HepG2 (cell line): Measurements from ENCODE around the gene ADIRF. TPM values are rescaled to one million over a fixed set of nuclear protein-coding genes. Genes with fewer than 3 reads are reported as not detected.

Experiments used
- ATAC-seq: fragments of 200-7000 bp; cut with Tn5 transposase; 3 replicates; pipeline ENCODE4 v1.9.1; 2020; ENCODE audit warnings: mild to moderate bottlenecking, moderate library complexity
- BruUV-seq: library from RNA; stranded (reverse); fragments of 400-500 nt; replicated peaks from 2 replicates; lab custom pipeline; 2021; lab: Mats Ljungman, UMichigan
- CTCF ChIA-PET: fragments of 300-600 bp; formaldehyde crosslinking; extraction: SDS; loops from one replicate; lab custom pipeline; 2021; ENCODE audit warnings: low total read pairs, inconsistent platforms, low intra/inter-chr PET ratio; lab: Yijun Ruan, JAX
- POLR2A ChIA-PET: fragments of 350-600 bp; sonication (Branson Sonifier 250); formaldehyde crosslinking; loops from one replicate; lab custom pipeline; 2020; ENCODE audit warnings: antibody characterized with exemption, inconsistent platforms; lab: Yijun Ruan, JAX
- DNase-seq: peaks from one replicate; pipeline ENCODE4 v3.0.0-alpha.2; 2015; ENCODE audit warnings: low spot score
- FAIRE-seq: peaks from 3 replicates; lab custom pipeline; 2011; peaks lifted over from hg19 to GRCh38; lab: Jason Lieb, UNC
- H2AFZ ChIP-seq: one replicate; pipeline ENCODE4 v1.6.1; 2011; ENCODE audit warnings: low read length, inconsistent platforms
- H3K27ac ChIP-seq: fragments of 300-600 bp; 3 replicates; pipeline ENCODE4 v1.8.0; 2011; ENCODE audit warnings: mixed run types, mild to moderate bottlenecking, mixed read lengths, low read length, inconsistent platforms; ENCODE audit not compliant: insufficient read depth; ENCODE audit errors: extremely low read length
- H3K27me3 ChIP-seq, 2 experiments: fragments of 200-600 bp in 1 of 2; 2 replicates in 1 of 2; 3 replicates in 1 of 2; pipeline versions ENCODE4 v1.6.0 to v1.8.0; 2011; ENCODE audit warnings: low read length in 2 of 2, mild to moderate bottlenecking in 2 of 2, moderate library complexity in 2 of 2, inconsistent platforms in 1 of 2; ENCODE audit not compliant: insufficient read depth in 2 of 2, control insufficient read depth in 1 of 2
- H3K36me3 ChIP-seq, 2 experiments: fragments of 200-600 bp in 1 of 2; replicated peaks in 1 of 2; 2 replicates in 1 of 2; 3 replicates in 1 of 2; pipeline versions ENCODE4 v1.5.1 to v1.8.0; 2011; ENCODE audit warnings: low read length in 2 of 2, inconsistent platforms in 1 of 2; ENCODE audit not compliant: insufficient read depth in 2 of 2, control insufficient read depth in 1 of 2
- H3K4me1 ChIP-seq: 2 replicates; pipeline ENCODE4 v1.5.1; 2012; ENCODE audit warnings: low read length, inconsistent platforms; ENCODE audit not compliant: insufficient read depth
- H3K4me2 ChIP-seq: 2 replicates; pipeline ENCODE4 v1.6.0; 2011; ENCODE audit warnings: low read depth, low read length, inconsistent platforms
- H3K4me3 ChIP-seq, 3 experiments: fragments of 200-600 bp in 1 of 3; sonication (generic), shearing (Covaris generic) in 1 of 3; replicated peaks in 1 of 3; 2 replicates each; pipeline ENCODE4 v1.5.1; 2011 to 2016; ENCODE audit warnings: low read length in 3 of 3, inconsistent platforms in 2 of 3, low read depth in 2 of 3, mild to moderate bottlenecking in 2 of 3, control low read depth in 1 of 3, mixed read lengths in 1 of 3; ENCODE audit not compliant: insufficient read depth in 1 of 3
- H3K79me2 ChIP-seq: one replicate; pipeline ENCODE4 v1.6.1; 2011; ENCODE audit warnings: low read length, inconsistent platforms; ENCODE audit not compliant: insufficient read depth
- H3K9ac ChIP-seq: 2 replicates; pipeline ENCODE4 v1.6.0; 2011; ENCODE audit warnings: mild to moderate bottlenecking, low read depth, low read length, inconsistent platforms; ENCODE audit not compliant: insufficient read depth
- H3K9me3 ChIP-seq: 2 replicates; pipeline ENCODE4 v1.5.1; 2012; ENCODE audit warnings: mild to moderate bottlenecking, low read length
- H4K20me1 ChIP-seq: 2 replicates; pipeline ENCODE4 v1.6.0; 2011; ENCODE audit warnings: inconsistent platforms, mild to moderate bottlenecking, low read length, moderate library complexity; ENCODE audit not compliant: insufficient read depth
- ETV5 ChIP-seq: IDR thresholded peaks from 2 replicates; pipeline ENCODE4 v1.6.1; 2018; ENCODE audit warnings: missing biosample characterization, missing genetic modification reagents, inconsistent platforms, borderline replicate concordance
- GABPB1 ChIP-seq: IDR thresholded peaks from 2 replicates; pipeline ENCODE4 v1.6.1; 2016; ENCODE audit warnings: mild to moderate bottlenecking, missing genetic modification reagents, moderate library complexity, missing compliant biosample characterization
- IKZF1 ChIP-seq: fragments of 450-650 bp; IDR thresholded peaks from 2 replicates; pipeline ENCODE4 v1.7.1; 2016
- IRF2 ChIP-seq: IDR thresholded peaks from 2 replicates; pipeline ENCODE4 v1.6.1; 2018; ENCODE audit warnings: missing genetic modification reagents, missing compliant biosample characterization
- KAT7 ChIP-seq: IDR thresholded peaks from 2 replicates; pipeline ENCODE4 v1.6.1; 2018; ENCODE audit warnings: borderline replicate concordance, missing compliant biosample characterization
- NCOA5 ChIP-seq: sonication (generic); formaldehyde crosslinking; IDR thresholded peaks from 2 replicates; pipeline ENCODE4 v1.4.0; 2020; ENCODE audit warnings: missing genetic modification reagents
- NFRKB ChIP-seq: fragments of 450-650 bp; IDR thresholded peaks from 2 replicates; pipeline ENCODE4 v1.6.1; 2017
- RARA ChIP-seq: IDR thresholded peaks from 2 replicates; pipeline ENCODE4 v1.6.1; 2016; ENCODE audit warnings: missing genetic modification reagents, missing compliant biosample characterization
- SIX1 ChIP-seq: sonication (generic); formaldehyde crosslinking; IDR thresholded peaks from 2 replicates; pipeline ENCODE4 v1.4.0; 2020; ENCODE audit warnings: missing genetic modification reagents, borderline replicate concordance
- SNAPC2 ChIP-seq: sonication (generic); formaldehyde crosslinking; IDR thresholded peaks from 2 replicates; pipeline ENCODE4 v1.8.1; 2022; ENCODE audit warnings: mild to moderate bottlenecking, missing genetic modification reagents
- WGBS: methylation state at CpG from one replicate; pipeline ENCODE4 v1.1.6; 2017; ENCODE audit warnings: low lambda C conversion rate; 5-methylcytosine and 5-hydroxymethylcytosine counted together
- in situ Hi-C: cut with HindIII; loops from 2 replicates; pipeline ENCODE4 v1.10.0; 2017; ENCODE audit warnings: low pct_unique_long_range_greater_than_20kb; ENCODE audit not compliant: extremely low pct_ligation_motif_present
- intact Hi-C: fragments of 100-400 bp; cut with micrococcal nuclease; formaldehyde crosslinking; loops from one replicate; pipeline ENCODE4 v1.10.0; 2022; ENCODE audit not compliant: unreplicated experiment
- polyA plus RNA-seq, 8 experiments: library from polyadenylated mRNA; depleted of rRNA in 3 of 8; stranded (reverse) in 7 of 8; unstranded in 1 of 8; fragments of >200 nt; fragmentation: Illumina TruSeq in 4 of 8; extraction: Trizol in 4 of 8; gene quantifications; 2 replicates each; pipeline versions ENCODE4 v1.2.1 to v1.2.3, GENCODE V29; 2011 to 2016; ENCODE audit warnings: low read depth in 4 of 8, missing spikeins in 1 of 8, mixed read lengths in 1 of 8; ENCODE audit not compliant: insufficient read depth in 1 of 8
- total RNA-seq, 5 experiments: library from RNA; depleted of rRNA; stranded (reverse); fragments of >200 nt; fragmentation: Illumina TruSeq; extraction: Trizol; gene quantifications; 2 replicates each; pipeline ENCODE4 v1.2.3, GENCODE V29; 2016; ENCODE audit warnings: low read depth in 1 of 5
- TF ChIP-seq, protein P1 (sequence below): sonication (generic); formaldehyde crosslinking; conservative IDR thresholded peaks from 2 replicates; pipeline ENCODE4 v1.5.0; 2020; ENCODE audit warnings: missing genetic modification reagents
- TF ChIP-seq, protein P2 (sequence below): sonication (generic); formaldehyde crosslinking; IDR thresholded peaks from 2 replicates; pipeline ENCODE4 v1.8.0; 2022; ENCODE audit warnings: missing genetic modification reagents, mild to moderate bottlenecking, borderline replicate concordance
- TF ChIP-seq, protein P3 (sequence below): sonication (generic); IDR thresholded peaks from 2 replicates; pipeline ENCODE4 v1.6.1; 2016; ENCODE audit warnings: low read depth, borderline replicate concordance

Gene ADIRF
- total and polyA plus RNA-seq, 2 of the 13 experiments (the other 11 are each of a cell fraction or from before 2014, with no cell fraction given): 0.13 to 0.40 TPM

DNA sequence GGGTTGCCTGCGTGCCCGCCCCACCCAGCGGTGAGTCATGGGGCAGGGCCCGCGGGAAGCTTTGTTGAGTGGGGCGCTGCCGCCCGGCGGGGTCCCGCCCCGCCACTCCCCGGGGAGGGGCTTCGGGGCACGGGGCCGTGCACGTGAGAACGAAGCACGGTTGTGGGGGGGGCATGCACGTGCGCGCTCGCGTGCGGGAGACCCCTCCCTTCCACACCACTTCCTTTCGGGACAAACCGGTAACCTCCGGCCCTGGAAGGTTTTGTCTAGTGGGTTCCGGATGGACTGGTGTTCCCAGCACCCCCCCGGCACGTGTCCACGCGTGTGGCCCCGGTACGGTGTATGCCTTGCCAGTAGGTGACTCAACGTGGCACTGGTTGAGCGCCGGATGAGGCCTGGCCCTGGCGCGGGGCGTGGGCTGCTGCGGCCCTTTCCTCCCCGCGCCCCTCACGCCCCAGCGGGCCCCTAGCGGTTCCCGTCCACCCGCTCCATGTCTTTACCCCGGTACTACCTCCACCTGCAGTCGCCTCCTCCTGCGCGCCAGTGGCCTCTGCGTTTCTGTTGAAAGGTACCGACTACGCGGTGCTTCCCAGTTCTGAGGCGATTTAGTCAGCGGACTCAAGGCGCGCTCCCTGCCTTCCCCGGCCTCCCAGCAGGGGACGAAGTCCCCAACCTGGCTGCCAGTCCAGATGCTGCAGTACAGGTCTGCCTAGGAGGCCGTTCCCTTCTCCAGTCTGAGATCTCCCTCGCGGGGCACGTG lies 3.1 kb downstream of the ADIRF start:
- in situ Hi-C loops (no loop called here), intact Hi-C loops (no loop called here)
- FAIRE-seq (no peak), DNase-seq (no peak), ATAC-seq (no peak)
- Histone ChIP-seq H3K4me3 (no peak overlapping the region), H4K20me1 (no peaks in the 10 kb centered on the region), H3K27ac (no peak overlapping the region), H3K27me3 (peaks cover 5 to 52% of the 10 kb centered on the region in 2 experiments; a peak in 3 of 5 replicates), H3K4me1 (peaks cover 18% of the 10 kb centered on the region), H3K36me3 (no peaks in the 10 kb centered on the region), H2AFZ (no peak overlapping the region), H3K9me3 (no peaks in the 10 kb centered on the region), H3K79me2 (no peaks in the 10 kb centered on the region), H3K9ac (no peak overlapping the region), H3K4me2 (no peak overlapping the region)
- ChIA-PET POLR2A (no interaction called here), CTCF (no interaction called here)
- BruUV-seq: no TSS peak
- 88% methylated on average over 40 of the region's 66 CpGs for WGBS
- TF ChIP-seq SNAPC2 (CRISPR knock-in tag) (no peak), NFRKB (no peak), SIX1 (CRISPR knock-in tag) (no peak), IRF2 (CRISPR knock-in tag) (no peak), KAT7 (no peak), IKZF1 (no peak), GABPB1 (CRISPR knock-in tag) (no peak), ETV5 (CRISPR knock-in tag) (no peak), RARA (CRISPR knock-in tag) (no peak), NCOA5 (CRISPR knock-in tag) (no peak)
- TF ChIP-seq, protein P1, sequence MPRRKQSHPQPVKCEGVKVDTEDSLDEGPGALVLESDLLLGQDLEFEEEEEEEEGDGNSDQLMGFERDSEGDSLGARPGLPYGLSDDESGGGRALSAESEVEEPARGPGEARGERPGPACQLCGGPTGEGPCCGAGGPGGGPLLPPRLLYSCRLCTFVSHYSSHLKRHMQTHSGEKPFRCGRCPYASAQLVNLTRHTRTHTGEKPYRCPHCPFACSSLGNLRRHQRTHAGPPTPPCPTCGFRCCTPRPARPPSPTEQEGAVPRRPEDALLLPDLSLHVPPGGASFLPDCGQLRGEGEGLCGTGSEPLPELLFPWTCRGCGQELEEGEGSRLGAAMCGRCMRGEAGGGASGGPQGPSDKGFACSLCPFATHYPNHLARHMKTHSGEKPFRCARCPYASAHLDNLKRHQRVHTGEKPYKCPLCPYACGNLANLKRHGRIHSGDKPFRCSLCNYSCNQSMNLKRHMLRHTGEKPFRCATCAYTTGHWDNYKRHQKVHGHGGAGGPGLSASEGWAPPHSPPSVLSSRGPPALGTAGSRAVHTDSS: no peak
- TF ChIP-seq, protein P2, sequence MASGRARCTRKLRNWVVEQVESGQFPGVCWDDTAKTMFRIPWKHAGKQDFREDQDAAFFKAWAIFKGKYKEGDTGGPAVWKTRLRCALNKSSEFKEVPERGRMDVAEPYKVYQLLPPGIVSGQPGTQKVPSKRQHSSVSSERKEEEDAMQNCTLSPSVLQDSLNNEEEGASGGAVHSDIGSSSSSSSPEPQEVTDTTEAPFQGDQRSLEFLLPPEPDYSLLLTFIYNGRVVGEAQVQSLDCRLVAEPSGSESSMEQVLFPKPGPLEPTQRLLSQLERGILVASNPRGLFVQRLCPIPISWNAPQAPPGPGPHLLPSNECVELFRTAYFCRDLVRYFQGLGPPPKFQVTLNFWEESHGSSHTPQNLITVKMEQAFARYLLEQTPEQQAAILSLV (CRISPR knock-in tag): no peak
- TF ChIP-seq, protein P3, sequence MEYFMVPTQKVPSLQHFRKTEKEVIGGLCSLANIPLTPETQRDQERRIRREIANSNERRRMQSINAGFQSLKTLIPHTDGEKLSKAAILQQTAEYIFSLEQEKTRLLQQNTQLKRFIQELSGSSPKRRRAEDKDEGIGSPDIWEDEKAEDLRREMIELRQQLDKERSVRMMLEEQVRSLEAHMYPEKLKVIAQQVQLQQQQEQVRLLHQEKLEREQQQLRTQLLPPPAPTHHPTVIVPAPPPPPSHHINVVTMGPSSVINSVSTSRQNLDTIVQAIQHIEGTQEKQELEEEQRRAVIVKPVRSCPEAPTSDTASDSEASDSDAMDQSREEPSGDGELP: no peak
